Ectodermal cell (in vitro differentiated cells): ENCODE measurements around the gene TJP3. TPM values are rescaled to one million over a fixed set of nuclear protein-coding genes. Genes with fewer than 3 reads are reported as not detected.

ENCODE experiments used
- H3K27ac ChIP-seq: 2 replicates; pipeline ENCODE4 v1.7.0; 2013; ENCODE audit warnings: mild to moderate bottlenecking, low read depth, low read length; ENCODE audit not compliant: insufficient read depth, poor library complexity, severe bottlenecking
- H3K27me3 ChIP-seq: 2 replicates; pipeline ENCODE4 v1.7.0; 2013; ENCODE audit warnings: mild to moderate bottlenecking, low read length; ENCODE audit not compliant: insufficient read depth, control insufficient read depth, poor library complexity, severe bottlenecking
- H3K36me3 ChIP-seq: one replicate; pipeline ENCODE4 v1.7.0; 2013; ENCODE audit warnings: low read length; ENCODE audit not compliant: control insufficient read depth, insufficient read depth
- H3K4me1 ChIP-seq: one replicate; pipeline ENCODE4 v1.7.0; 2013; ENCODE audit warnings: low read length; ENCODE audit not compliant: control insufficient read depth, insufficient read depth
- H3K4me3 ChIP-seq: 2 replicates; pipeline ENCODE4 v1.7.0; 2013; ENCODE audit warnings: low read depth, low read length, control low read depth; ENCODE audit not compliant: insufficient read depth
- H3K9me3 ChIP-seq: 2 replicates; pipeline ENCODE4 v1.7.0; 2013; ENCODE audit warnings: mild to moderate bottlenecking, low read length, moderate library complexity; ENCODE audit not compliant: control insufficient read depth
- WGBS, 2 experiments: methylation state at CpG; one replicate each; pipeline ENCODE4 v1.1.7; 2013; ENCODE audit warnings: missing lambda C conversion rate in 2 of 2; 5-methylcytosine and 5-hydroxymethylcytosine counted together
- polyA plus RNA-seq, 4 experiments: library from polyadenylated mRNA; stranded (reverse); fragments of 50-300 nt; gene quantifications; one replicate each; pipeline ENCODE4 v1.2.3, GENCODE V29; 2013

The TJP3 gene, protein sequence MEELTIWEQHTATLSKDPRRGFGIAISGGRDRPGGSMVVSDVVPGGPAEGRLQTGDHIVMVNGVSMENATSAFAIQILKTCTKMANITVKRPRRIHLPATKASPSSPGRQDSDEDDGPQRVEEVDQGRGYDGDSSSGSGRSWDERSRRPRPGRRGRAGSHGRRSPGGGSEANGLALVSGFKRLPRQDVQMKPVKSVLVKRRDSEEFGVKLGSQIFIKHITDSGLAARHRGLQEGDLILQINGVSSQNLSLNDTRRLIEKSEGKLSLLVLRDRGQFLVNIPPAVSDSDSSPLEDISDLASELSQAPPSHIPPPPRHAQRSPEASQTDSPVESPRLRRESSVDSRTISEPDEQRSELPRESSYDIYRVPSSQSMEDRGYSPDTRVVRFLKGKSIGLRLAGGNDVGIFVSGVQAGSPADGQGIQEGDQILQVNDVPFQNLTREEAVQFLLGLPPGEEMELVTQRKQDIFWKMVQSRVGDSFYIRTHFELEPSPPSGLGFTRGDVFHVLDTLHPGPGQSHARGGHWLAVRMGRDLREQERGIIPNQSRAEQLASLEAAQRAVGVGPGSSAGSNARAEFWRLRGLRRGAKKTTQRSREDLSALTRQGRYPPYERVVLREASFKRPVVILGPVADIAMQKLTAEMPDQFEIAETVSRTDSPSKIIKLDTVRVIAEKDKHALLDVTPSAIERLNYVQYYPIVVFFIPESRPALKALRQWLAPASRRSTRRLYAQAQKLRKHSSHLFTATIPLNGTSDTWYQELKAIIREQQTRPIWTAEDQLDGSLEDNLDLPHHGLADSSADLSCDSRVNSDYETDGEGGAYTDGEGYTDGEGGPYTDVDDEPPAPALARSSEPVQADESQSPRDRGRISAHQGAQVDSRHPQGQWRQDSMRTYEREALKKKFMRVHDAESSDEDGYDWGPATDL
- 17.7 TPM for polyA plus RNA-seq (2013, experiment 1 of 4)
- polyA plus RNA-seq (2013, experiment 2 of 4) = 26.8 TPM
- polyA plus RNA-seq (2013, experiment 3 of 4) = 19.8 TPM
- 23.9 TPM for polyA plus RNA-seq (2013, experiment 4 of 4)

DNA sequence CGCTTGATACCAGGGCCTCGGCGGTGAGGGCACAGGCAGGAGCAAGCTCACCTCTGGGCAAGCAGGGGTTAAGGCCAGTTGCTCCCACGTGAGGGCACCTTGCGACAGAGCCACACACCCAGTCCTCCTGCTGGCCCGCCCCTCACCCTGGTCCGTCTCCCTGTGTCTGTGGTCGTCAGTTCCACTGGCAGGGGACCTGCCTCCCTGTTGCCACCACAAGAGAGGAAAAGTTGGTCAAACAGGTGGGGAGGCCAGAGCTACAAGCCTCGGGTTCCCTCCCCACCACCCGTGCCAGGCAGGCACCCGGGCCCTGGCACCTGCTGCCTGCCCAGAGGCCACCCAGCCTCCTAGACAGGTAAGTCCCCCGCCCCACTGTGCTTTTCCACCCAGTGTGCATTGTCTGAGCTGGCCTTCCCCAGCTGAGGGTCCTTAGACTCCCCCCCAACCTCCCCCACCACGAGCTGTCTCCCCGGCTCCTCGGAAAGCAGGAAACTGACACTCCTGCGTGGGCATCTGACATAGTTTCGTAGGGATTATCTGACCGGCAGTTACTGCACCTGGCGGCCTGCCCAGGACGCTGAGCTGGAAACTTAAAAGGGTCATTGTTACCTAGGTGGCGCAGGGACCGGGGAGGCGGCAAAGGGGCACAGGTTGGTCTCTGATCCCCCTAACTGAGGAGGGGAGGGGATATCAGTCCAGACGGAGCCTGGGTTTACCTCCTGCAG is at the start of gene TJP3:
Gene TJP3, plus strand, starts transcription at position 178 of the 725 bp plus-strand sequence. CDS start 20,049 bp downstream, outside the sequence.
- Histone ChIP-seq H3K4me1 (peaks cover 7% of the 10 kb centered on the region), H3K36me3 (no peaks in the 10 kb centered on the region), H3K4me3 (no peak within 1 kb of the TSS), H3K27ac (no peak within 1 kb of the TSS), H3K27me3 (peaks cover 6% of the 10 kb centered on the region), H3K9me3 (no peaks in the 10 kb centered on the region)
- 59 to 60% methylated on average over 24 of the region's 24 CpGs for WGBS, 2 experiments

DNA sequence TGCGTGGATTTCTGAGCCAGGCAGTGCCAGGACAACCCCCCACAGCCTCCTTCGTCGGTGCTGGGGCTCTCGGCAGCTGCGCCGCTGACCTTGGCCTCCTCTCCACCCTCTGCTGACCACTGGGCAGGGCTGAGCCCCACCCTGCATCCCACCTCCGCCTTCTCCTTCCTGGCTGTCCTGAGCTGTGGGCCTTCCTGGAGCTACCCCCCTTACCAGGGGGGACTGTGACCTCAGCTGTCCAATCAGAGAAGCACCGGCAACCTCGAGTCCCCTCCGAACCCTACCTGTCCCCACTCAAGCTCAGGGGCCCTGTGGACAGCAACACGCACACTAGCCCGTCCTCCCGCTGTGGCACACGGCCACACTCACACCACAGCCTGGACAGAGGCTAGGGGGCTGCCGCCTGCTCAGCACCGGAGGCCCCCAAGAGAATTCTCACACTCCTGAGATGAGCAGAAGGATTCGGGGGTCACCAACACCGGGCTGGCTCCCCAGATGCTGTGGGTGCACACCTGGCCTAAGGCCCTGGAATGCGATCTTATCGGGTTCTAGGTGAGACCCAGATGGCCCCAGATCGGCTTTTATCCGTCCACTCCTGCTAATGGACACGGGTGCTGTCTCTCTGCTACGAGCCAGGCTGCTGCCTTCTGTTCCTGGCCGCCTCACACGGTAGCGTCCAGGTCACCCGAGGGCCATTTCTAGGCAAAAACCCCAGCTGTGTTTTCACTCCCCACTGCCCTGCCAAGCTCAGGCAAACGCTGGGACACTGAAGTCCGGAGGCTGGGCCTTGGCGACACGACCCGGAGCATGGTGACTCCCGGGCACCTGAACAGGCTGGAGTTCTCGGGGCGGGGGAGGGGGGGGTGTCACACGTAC is 49.1 kb upstream of the TJP3 start:
- WGBS, 2 experiments = 95% methylated on average over 37 of the region's 37 CpGs
- peaks cover 17% of the 10 kb centered on the region for H3K36me3 ChIP-seq
- no peaks in the 10 kb centered on the region for H3K4me1 ChIP-seq
- no peak overlapping the region for H3K4me3 ChIP-seq
- no peaks in the 10 kb centered on the region for H3K9me3 ChIP-seq
- no peaks in the 10 kb centered on the region for H3K27me3 ChIP-seq
- no peak overlapping the region for H3K27ac ChIP-seq

DNA sequence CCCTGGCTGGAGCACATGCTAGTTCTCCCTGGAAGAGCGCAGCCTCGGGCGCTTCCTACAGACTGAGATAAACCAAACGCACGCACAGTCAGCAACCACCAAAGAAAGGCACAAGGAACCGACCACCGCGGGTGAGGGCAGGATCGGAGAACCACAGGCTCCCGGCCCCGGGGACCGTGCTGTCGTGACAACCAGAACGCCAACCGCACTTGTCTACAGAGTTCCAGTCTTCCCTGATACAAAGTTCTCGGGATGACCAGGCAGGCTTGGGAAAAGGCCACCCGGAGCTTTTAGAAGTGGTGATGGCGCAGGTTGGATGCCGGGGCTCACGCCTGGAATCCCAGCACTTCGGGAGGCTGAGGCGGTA is 48.5 kb upstream of the TJP3 start:
- 91% methylated on average over 22 of the region's 22 CpGs for WGBS, 2 experiments
- no peak overlapping the region for H3K27ac ChIP-seq
- no peaks in the 10 kb centered on the region for H3K4me1 ChIP-seq
- H3K36me3 ChIP-seq = peaks cover 22% of the 10 kb centered on the region
- no peaks in the 10 kb centered on the region for H3K27me3 ChIP-seq
- H3K9me3 ChIP-seq = no peaks in the 10 kb centered on the region
- H3K4me3 ChIP-seq = no peak overlapping the region

DNA sequence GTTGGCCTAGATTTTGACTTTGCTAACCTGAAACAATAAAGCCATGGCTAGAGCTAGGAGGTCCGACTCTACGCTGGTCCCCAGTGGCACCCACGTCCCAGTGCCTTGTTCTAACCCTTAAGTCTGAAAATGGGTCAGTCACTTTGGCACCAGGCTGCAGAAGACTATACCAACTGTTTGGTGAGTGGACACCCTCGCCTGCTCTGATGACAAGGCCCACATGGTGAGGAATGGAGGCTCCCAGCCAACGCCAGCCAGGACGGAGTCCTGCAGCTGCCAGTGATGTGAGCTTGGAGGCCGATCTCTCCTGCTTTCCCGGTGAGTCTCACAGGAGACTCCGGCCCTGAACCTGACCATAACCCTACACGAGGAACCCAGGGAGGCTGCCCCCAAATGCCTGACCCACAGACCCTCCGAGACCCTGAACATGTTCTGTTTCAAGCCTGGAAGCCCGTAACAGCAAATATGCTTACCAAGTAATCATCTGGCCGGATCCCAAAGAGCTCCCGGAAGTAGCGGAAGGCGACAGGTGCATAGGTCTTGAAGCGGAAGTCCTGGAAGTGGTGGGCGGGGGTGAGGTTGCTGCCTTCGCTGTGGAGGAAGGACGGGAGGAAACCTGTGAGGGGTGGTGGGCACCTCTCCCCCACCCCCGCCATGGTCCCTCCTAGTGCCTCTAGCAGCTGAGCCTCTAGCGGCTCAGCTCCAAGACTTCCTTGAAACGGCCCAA is 47.5 kb upstream of the TJP3 start:
- 91 to 92% methylated on average over 23 of the region's 23 CpGs for WGBS, 2 experiments
- Histone ChIP-seq H3K4me1 (no peaks in the 10 kb centered on the region), H3K27ac (no peak overlapping the region), H3K4me3 (no peak overlapping the region), H3K36me3 (peaks cover 22% of the 10 kb centered on the region), H3K27me3 (no peaks in the 10 kb centered on the region), H3K9me3 (no peaks in the 10 kb centered on the region)

DNA sequence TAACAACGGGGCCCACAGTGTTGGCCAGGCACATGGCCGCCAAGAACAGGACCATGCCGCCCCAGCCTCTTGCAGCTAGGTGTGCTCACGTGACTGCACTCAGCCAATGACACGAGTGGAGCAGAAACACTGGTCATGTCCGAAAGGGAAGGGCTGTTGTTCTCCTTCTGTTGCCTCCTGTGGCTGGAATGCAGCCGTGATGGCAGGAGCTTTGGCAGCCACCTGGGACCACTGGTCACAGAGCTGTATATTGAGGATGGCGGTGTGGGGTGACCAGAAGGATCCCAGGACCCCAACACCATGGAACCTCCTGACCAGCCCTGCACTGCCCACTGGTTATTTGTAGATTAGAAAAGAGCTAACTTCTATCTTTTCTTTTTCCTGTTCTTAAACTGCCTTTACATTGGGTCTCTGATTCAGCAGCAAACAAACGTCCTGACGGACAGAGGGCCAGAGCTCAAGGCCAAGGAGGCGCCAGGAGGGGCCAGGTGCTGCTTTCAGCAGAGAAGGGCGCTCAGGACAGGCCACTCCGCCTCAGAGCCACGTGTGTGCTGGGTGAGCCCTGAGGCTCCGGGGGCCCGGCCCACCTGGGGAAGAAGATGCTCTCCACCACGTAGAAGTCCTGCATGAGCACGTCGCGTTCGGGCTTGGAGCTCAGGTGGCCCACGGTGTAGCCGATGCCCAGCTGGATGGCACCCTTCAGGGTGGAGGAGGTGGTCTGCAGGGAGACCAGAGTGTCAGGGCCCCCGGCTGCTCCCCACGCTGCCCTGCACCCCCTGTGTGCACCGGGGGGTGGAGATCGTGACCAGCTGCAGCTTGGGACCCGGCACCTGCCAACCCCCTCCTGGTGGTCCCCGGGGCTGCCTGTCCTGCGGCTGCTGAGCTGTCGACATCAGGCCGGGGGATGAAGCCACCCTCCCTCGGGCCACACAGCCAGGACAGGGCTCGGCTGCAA is 46.6 kb upstream of the TJP3 start:
- H3K36me3 ChIP-seq = peaks cover 22% of the 10 kb centered on the region
- H3K27me3 ChIP-seq = no peaks in the 10 kb centered on the region
- no peak overlapping the region for H3K27ac ChIP-seq
- H3K9me3 ChIP-seq = no peaks in the 10 kb centered on the region
- 95 to 96% methylated on average over 34 of the region's 34 CpGs for WGBS, 2 experiments
- H3K4me1 ChIP-seq = no peaks in the 10 kb centered on the region
- no peak overlapping the region for H3K4me3 ChIP-seq

DNA sequence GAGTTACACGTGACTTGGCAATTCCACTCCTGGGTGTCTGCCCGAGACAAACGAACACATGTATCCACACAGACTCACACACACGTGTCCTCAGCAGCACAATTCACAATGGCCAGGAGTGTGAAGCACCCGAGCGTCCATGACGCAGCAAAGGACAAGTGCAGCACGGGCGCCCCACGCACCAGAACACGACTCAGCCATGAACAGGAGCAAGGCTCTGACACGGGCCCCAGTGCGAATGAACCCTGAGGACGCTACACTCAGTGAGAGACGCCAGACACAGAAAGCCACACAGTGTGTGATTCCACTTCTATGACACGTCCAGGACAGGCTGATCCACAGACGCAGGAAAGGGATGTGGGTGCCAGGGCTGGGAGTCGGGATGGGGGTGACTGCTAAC is 44.3 kb upstream of the TJP3 start:
- 96% methylated on average over 18 of the region's 18 CpGs for whole genome bisulfite sequencing, 2 experiments
- peaks cover 8% of the 10 kb centered on the region for H3K4me1 ChIP-seq
- H3K9me3 ChIP-seq = no peaks in the 10 kb centered on the region
- H3K27ac ChIP-seq = no peak overlapping the region
- peaks cover 9% of the 10 kb centered on the region for H3K36me3 ChIP-seq
- H3K27me3 ChIP-seq = no peaks in the 10 kb centered on the region
- H3K4me3 ChIP-seq = no peak overlapping the region

DNA sequence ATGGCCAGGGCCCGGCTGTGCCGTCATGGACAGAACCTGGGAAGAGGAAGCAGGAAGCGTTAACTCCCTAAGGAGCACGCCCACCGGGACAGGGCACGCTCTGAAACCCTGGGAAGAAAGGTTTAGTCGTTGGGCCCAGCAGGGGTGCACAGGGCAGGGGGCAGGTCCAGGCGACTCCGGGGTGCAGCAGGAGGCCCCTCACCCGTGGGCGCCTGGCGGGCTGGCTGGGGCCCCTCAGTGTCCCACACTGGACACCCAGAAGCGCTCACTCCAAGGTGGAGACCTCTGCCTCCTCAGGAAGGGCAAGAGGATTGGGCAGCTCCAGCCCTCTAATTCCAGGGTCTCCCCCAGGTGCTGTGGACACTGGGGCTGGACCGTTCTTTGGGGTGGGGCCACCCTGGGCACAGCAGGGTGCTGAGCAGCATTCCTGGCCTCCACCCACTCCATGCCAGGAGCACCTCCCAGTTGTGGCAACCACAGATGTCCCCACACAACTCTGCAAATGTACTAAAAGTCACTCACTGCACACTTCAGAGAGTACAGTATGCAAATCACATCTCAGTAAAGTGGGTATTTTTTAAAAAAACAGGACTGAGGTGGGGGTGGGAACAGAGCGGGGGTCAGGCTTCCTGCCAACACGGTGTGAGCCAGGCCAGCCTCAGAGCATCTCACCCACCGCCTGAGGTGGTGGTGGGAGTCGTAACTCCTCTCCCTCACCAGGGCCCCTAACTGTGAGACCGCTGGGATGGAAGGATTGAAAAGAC is 43.1 kb upstream of the TJP3 start:
- Histone ChIP-seq H3K4me3 (no peak overlapping the region), H3K9me3 (no peaks in the 10 kb centered on the region), H3K27ac (no peak overlapping the region), H3K27me3 (no peaks in the 10 kb centered on the region), H3K36me3 (peaks cover 9% of the 10 kb centered on the region), H3K4me1 (peaks cover 21% of the 10 kb centered on the region)
- 93 to 94% methylated on average over 19 of the region's 19 CpGs for WGBS, 2 experiments
